GM21737 (cell line): Measurements from ENCODE around the gene RPS6KB2.
"Not testable (repeated sequence)": the region's sequence is repeated elsewhere in the genome, so short reads cannot be mapped to it uniquely, and the experiment has no call there.

Experiments used
- ATAC-seq: cut with Tn5 transposase; IDR thresholded peaks from one replicate; pipeline ENCODE4 v1.9.1; 2021; ENCODE audit warnings: mild to moderate bottlenecking, moderate library complexity; ENCODE audit not compliant: unreplicated experiment

Gene RPS6KB2

DNA sequence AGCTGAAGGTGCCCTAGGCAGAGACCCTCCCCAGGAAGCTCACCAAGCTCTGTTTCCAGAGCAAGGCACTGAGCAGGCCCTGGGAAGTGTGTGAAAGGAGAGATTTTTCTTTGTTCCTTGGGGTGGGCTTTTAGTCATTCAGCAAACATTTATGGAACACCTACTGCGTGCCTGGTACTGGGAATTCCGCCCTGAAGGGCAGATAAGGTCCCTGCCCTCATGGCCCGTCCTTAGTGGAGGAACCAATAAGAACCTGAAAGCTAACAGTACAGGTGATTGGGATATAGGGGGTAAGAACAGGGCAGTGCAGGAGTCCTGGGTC lies 36.9 kb downstream of the RPS6KB2 start:
- ATAC-seq = no peak

GRCh38 chr11:67465530-67465929 lies 37.2 kb downstream of the RPS6KB2 start:
- ATAC-seq = not testable (repeated sequence)

DNA sequence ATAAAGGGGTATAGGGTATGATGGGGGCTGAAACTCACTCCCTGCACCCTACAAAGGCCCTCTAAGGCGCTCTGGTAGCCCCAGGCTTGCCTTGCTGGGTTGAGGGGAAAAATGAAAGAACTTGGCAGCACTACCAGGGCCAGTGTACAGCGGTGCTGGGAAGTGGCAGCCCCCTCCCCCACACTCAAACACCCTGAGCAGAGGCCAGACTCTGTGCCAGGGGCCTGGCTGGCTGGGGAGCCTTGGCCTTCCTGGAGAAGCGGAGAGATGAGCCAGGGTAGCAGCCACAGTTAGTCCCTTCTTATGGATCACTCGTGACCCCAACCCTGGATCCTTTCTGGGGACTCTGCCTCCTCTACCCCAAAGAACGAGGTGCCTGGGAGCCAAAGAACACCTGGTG lies 38.1 kb downstream of the RPS6KB2 start:
- no peak for ATAC-seq

DNA sequence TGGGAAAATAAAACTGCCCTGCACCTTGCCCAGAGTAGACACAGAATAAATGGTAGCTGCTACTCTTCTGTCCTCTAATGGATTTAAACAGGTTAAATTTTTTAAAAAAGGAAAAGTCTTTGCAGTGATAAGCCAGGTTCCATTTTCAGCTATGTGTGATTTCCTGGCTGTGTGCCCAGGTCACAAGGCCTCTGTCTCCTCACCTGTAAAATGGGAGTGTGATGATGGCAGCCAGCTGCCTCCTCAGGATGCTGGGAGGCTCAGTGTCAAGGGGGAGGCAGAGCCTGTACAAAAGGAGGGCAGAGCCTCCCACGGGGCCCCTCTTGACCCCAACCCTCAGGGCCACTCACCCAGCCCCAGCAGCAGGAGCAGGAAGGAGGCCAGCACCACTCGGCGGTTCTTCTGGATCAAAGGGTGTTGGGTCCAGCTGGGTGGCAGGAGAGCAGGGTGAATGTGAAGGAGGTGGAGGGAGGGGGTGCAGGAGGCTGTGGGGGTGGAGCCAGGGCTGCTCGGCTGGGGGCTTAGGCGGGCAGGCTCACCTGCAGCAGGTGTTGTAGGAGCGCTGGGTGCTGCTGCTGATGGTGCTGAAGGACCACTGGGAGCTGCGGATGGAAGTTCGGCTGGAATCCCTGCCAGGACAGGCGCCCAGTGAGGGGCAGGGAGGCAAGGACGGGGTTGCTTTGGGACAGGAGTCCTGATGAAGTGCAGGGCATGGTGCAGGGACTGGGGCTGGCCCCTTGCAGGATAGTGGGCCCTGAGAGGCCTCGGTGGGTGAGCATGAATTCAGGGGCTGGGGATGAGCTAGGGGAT lies 38.9 kb downstream of the RPS6KB2 start:
- ATAC-seq = no peak

GRCh38 chr11:67468056-67468455 lies 39.8 kb downstream of the RPS6KB2 start:
- no peak for ATAC-seq

- ATAC-seq = no peak
These were observed 40.1 kb downstream of the RPS6KB2 start for GRCh38 chr11:67468456-67468758.

DNA sequence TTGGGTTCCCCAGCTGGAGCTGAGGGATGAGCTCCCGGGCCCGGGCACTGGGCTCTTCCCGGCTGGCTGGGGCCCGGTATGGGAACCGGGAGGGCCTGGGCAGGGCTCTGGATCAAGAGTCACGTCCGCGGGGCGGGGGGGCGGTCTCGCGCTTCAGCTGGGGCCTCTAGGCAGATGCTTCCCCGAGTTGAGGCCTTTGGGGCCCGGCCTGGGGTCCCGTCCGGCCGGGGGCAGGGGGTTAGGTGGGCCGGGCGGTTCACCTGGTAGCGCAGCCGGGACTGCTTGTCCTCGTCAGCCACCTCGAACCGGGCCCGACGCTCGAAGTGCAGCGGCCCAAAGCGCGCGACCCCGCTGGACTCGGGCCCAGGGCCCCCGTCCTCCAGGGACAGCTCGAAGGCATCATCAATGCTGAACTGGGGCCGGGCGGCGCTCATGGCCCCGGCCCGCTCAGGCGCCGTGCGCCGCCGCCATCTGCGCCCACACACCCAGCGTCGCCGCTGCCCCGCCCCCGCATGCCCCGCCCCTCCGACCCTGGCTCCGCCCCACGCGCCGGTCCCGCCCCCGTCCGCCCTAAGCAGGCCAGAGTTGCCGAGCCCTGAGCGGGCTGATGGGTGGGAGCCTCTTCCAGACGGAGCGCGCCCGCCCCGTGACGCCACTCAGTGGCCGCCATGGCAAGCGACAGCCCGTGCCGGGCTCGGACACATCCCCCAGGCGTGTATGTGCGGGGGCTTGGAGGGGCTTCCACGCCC lies 40.6 kb downstream of the RPS6KB2 start, which contains the start of gene TMEM134:
TMEM134 (minus strand) TSS at position 493 of the 749 bp plus-strand sequence; CDS start at position 434, 59 bp downstream.
- ATAC-seq = peak; percentile 67

DNA sequence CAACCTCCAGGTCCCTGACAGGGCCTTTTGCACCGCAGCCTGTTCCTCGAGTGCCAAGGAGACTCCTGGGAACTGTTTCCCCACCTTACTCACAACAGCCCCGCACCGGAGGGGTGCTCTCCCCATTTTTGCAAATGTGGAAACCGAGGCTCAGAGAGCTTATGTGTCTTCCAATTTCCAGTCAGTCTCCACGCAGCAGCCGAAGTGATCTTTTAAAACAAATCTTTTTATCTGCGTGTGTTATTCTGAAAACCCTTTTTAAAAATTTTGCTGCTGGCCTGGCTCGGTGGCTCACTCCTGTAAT lies 41.2 kb downstream of the RPS6KB2 start:
- no peak for ATAC-seq

DNA sequence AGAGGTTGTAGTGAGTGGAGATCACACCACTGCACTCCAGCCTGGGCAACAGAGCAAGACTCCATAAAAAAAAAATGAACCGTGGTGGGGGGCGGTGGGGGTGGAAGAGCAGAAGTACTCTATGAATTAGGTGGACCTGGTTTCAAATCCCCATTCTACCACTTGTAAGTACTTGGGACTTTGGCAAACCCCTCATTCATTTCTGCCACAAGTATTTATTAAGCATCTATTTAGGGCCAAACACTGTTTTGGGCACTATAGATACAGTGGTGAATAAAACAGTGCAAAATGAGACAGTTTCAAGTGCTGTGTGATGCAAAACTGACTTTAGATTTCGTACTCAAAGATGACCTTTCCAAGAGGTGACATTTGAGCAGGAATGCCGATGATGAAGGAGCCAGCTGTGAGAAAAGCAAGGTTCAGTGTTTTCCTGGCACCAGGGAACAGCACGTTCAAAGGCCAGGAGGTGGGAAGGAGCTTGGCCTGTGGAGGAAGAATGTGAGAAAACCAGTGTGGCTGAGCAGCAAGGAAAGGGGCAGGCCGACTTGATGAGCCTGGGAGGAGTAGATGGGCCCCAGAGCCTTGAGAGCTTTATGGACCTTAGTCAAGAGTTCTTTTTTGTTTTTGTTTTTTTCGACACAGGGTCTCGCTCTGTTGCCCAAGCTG lies 42.2 kb downstream of the RPS6KB2 start:
- no peak for ATAC-seq

GRCh38 chr11:67472882-67473281 lies 44.6 kb downstream of the RPS6KB2 start:
- no peak for ATAC-seq

GRCh38 chr11:67476692-67477091 lies 48.4 kb downstream of the RPS6KB2 start:
- not testable (repeated sequence) for ATAC-seq

GRCh38 chr11:67477344-67478050 lies 49.2 kb downstream of the RPS6KB2 start:
- ATAC-seq = not testable (repeated sequence)

DNA sequence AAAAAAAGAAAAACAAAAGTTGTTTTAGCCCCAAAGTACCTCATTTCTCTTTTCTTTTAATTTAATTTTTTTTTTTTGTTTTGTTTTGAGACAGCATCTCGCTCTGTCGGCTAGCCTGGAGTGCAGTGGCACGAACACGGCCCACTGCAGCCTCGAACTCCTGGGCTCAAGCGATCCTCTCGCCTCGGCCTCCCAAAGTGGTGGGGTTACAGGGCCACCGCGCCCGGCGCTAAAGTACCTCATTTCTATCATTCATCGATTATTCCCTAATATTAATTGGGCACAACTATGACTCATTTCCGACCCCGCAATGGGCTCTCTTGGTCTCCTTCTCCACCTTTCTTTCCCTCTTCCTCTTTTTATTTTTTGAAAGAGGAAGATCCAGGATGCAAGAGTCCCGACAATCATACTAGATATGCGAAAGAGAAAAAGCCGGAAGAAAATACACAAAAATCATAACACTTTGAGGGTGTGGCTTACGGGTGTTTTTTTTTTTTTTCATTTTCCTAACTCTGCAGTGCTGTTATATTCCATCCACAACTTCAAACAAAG lies 54.1 kb downstream of the RPS6KB2 start:
- no peak for ATAC-seq

- ATAC-seq = peak; percentile 60
These were observed 54.8 kb downstream of the RPS6KB2 start, which contains the start of gene AIP for GRCh38 chr11:67482827-67483798. TSS of gene AIP (plus strand) at chr11:67483026. CDS start at chr11:67483159, 133 bp downstream.

DNA sequence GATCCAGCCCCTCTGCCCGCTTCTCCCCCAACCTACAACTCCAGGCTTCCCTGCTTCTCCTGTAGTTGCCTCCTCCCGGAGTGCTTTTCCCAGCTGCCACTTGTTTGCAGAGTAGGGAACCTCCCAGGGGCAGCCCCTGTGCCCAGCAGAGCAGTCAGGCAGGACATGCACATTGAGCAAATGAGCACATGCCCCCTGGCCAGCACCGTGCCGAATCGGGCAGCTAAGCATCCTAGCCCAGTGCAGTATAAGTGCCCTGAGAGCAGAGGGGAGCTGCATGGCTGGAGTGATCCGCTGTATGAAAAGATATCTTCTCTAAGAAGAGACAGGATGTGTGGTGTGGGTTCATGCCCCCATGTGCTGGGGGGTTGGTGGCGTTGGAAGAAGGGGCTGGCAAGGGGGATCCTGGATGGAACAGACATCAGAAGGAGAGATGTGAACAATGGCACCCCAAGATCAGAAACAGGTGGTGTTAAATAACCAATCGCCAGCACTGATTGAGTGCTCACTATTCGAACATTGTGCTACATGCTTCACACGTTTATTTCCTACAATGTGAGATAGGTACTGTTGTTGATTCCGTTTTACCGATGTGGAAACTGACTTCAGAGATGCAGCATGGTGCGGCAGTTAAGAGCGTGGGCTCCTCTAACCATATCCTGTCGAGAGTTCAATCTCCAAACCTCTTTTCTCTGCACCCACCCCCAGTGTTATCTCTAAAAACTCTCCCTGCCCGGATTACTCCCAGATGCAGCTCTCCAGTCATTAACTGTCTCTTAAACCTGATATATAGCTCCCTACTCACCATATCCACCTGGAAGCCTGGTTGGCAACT lies 55.8 kb downstream of the RPS6KB2 start:
- ATAC-seq = no peak

GRCh38 chr11:67484847-67485311 lies 56.6 kb downstream of the RPS6KB2 start:
- ATAC-seq = no peak
